ENCODE measurements around the gene USO1. TPM values are rescaled to one million over a fixed set of nuclear protein-coding genes. Genes with fewer than 3 reads are reported as not detected.

The USO1 gene
- 118 and 126 TPM in 2 replicates for total RNA-seq

GRCh38 chr4:75724066-75724866 lies at the start of gene USO1:
USO1 (plus strand) TSS chr4:75724577; CDS start chr4:75724820, 243 bp downstream.

Small RNA genes lying within 50 kb of the gene (small RNA-seq; reads per million reads assigned to genes)
- gene RNU2-16P = not detected

Other genes starting within 250 kb of the USO1 start
- gene RCHY1, start 210.2 kb upstream of the USO1 start, total RNA-seq = 19.6 and 24.3 TPM in 2 replicates
- 11.8 and 13.8 TPM in 2 replicates for gene THAP6, start 210.1 kb upstream of the USO1 start, total RNA-seq
- not detected in 2 replicates for gene ODAPH, start 168.5 kb upstream of the USO1 start, total RNA-seq
- 4.9 and 5.7 TPM in 2 replicates for gene CDKL2, start 94.0 kb upstream of the USO1 start, total RNA-seq
- 123 and 125 TPM in 2 replicates for gene G3BP2, start 51.2 kb upstream of the USO1 start, total RNA-seq
- gene PPEF2, start 177.9 kb downstream of the USO1 start, total RNA-seq = not detected in 2 replicates
- 36.3 and 46.9 TPM in 2 replicates for gene NAAA, start 216.4 kb downstream of the USO1 start, total RNA-seq

Measured in hair follicle dermal papilla cell (primary cell).